Liver (tissue), 9 donors: ENCODE results near the gene TMEM178B. TPM values are rescaled to one million over a fixed set of nuclear protein-coding genes. Genes with fewer than 3 reads are reported as not detected.

Source experiments
- DNase-seq: peaks from one replicate; pipeline ENCODE4 v3.0.0-alpha.2; 2017; ENCODE audit warnings: low spot score
- H3K27ac ChIP-seq, 2 donors: one replicate each; pipeline ENCODE4 v1.7.0; 2013; ENCODE audit warnings: inconsistent platforms in 2 of 2, low read length in 2 of 2, control low read depth in 1 of 2, low read depth in 1 of 2, mild to moderate bottlenecking in 1 of 2
- H3K27me3 ChIP-seq, 4 donors: one replicate each; pipeline versions ENCODE4 v1.6.1 to v1.7.0; 2013; ENCODE audit warnings: low read length in 3 of 4, inconsistent platforms in 1 of 4, mild to moderate bottlenecking in 1 of 4, moderate library complexity in 1 of 4; ENCODE audit not compliant: control insufficient read depth in 4 of 4, insufficient read depth in 4 of 4
- H3K36me3 ChIP-seq, 4 donors: one replicate each; pipeline versions ENCODE4 v1.6.1 to v1.7.0; 2013; ENCODE audit warnings: low read length in 3 of 4, mild to moderate bottlenecking in 3 of 4, low read depth in 1 of 4, moderate library complexity in 1 of 4; ENCODE audit not compliant: control insufficient read depth in 4 of 4, insufficient read depth in 3 of 4
- H3K4me1 ChIP-seq, 4 donors: one replicate each; pipeline versions ENCODE4 v1.6.1 to v1.7.0; 2013; ENCODE audit warnings: low read length in 3 of 4, mild to moderate bottlenecking in 3 of 4, moderate library complexity in 1 of 4; ENCODE audit not compliant: control insufficient read depth in 4 of 4, insufficient read depth in 4 of 4
- H3K4me3 ChIP-seq, 3 donors: one replicate each; pipeline versions ENCODE4 v1.6.1 to v1.7.0; 2013; ENCODE audit warnings: low read length in 3 of 3, control low read depth in 1 of 3, low read depth in 1 of 3, mild to moderate bottlenecking in 1 of 3
- H3K9ac ChIP-seq, 2 donors: one replicate each; pipeline ENCODE4 v1.7.0; 2013; ENCODE audit warnings: low read length in 2 of 2, mild to moderate bottlenecking in 2 of 2, moderate library complexity in 2 of 2, control low read depth in 1 of 2, low read depth in 1 of 2
- H3K9me3 ChIP-seq, 4 donors: one replicate each; pipeline versions ENCODE4 v1.6.1 to v1.7.0; 2013; ENCODE audit warnings: low read length in 3 of 4; ENCODE audit not compliant: control insufficient read depth in 4 of 4
- ATF3 ChIP-seq: IDR thresholded peaks from 2 replicates; pipeline ENCODE4 v1.6.1; 2016; ENCODE audit warnings: antibody characterized with exemption
- CTCF ChIP-seq: fragments of 150-350 bp; IDR thresholded peaks from 2 replicates; pipeline ENCODE4 v1.5.1; 2017; ENCODE audit warnings: improper control_type of control experiment, low read depth, low read length; ENCODE audit not compliant: missing input control
- EGR1 ChIP-seq, 2 donors: IDR thresholded peaks; 2 replicates each; pipeline ENCODE4 v1.6.1; 2016 to 2018; ENCODE audit warnings: antibody characterized with exemption in 2 of 2, low read depth in 2 of 2
- FOXA1 ChIP-seq: IDR thresholded peaks from 2 replicates; pipeline ENCODE4 v1.6.1; 2016; ENCODE audit warnings: antibody characterized with exemption
- GABPA ChIP-seq, 2 donors: IDR thresholded peaks in 1 of 2; conservative IDR thresholded peaks in 1 of 2; 2 replicates each; pipeline ENCODE4 v1.6.1; 2016; ENCODE audit warnings: antibody characterized with exemption in 2 of 2, mild to moderate bottlenecking in 1 of 2, moderate library complexity in 1 of 2
- HNF4A ChIP-seq, 2 donors: conservative IDR thresholded peaks; 2 replicates each; pipeline ENCODE4 v1.6.1; 2016; ENCODE audit warnings: antibody characterized with exemption in 2 of 2, mild to moderate bottlenecking in 2 of 2
- JUND ChIP-seq, 2 donors: IDR thresholded peaks; 2 replicates each; pipeline ENCODE4 v1.6.1; 2016; ENCODE audit warnings: antibody characterized with exemption in 2 of 2
- NR2F2 ChIP-seq: IDR thresholded peaks from 2 replicates; pipeline ENCODE4 v1.6.1; 2016; ENCODE audit warnings: antibody characterized with exemption
- RAD21 ChIP-seq, 2 donors: IDR thresholded peaks; 2 replicates each; pipeline ENCODE4 v1.6.1; 2016; ENCODE audit warnings: antibody characterized with exemption in 2 of 2, mild to moderate bottlenecking in 2 of 2
- REST ChIP-seq: IDR thresholded peaks from 2 replicates; pipeline ENCODE4 v1.6.1; 2016; ENCODE audit warnings: antibody characterized with exemption, mild to moderate bottlenecking
- RXRA ChIP-seq, 2 donors: IDR thresholded peaks; 2 replicates each; pipeline ENCODE4 v1.6.1; 2017 to 2018; ENCODE audit warnings: antibody characterized with exemption in 2 of 2, mild to moderate bottlenecking in 1 of 2
- SP1 ChIP-seq: IDR thresholded peaks from 2 replicates; pipeline ENCODE4 v1.6.1; 2018; ENCODE audit warnings: antibody characterized with exemption, mild to moderate bottlenecking
- TAF1 ChIP-seq: conservative IDR thresholded peaks from 2 replicates; pipeline ENCODE4 v1.6.1; 2016; ENCODE audit warnings: antibody characterized with exemption, mild to moderate bottlenecking
- WGBS: extraction: QIAGEN DNeasy Blood & Tissue Kit; methylation state at CpG from one replicate; pipeline ENCODE4 v1.1.7; 2013; 5-methylcytosine and 5-hydroxymethylcytosine counted together
- polyA plus RNA-seq, 2 donors: library from polyadenylated mRNA; stranded (reverse) in 1 of 2; unstranded in 1 of 2; fragments of 200-250 nt in 1 of 2; fragments of >200 nt in 1 of 2; fragmentation: Nextera tagmentation in 1 of 2; extraction: Ambion mirVana in 1 of 2; gene quantifications; one replicate each; pipeline versions ENCODE4 v1.2.1 to v1.2.3, GENCODE V29; 2013 to 2015
- total RNA-seq, 2 donors: library from RNA; depleted of rRNA; stranded (reverse); fragments of >200 nt; gene quantifications; one replicate each; pipeline ENCODE4 v1.2.3, GENCODE V29; 2014
- donor health status: healthy.
- donor health status: healthy.
- donor health status: healthy.
- donor health status: healthy.
- donor health status: healthy.

The TMEM178B gene
- total and polyA plus RNA-seq, 4 donors: under 0.01 to 0.02 (median under 0.01) TPM; not detected in 1

- WGBS: 81% methylated on average over 5 of the region's 5 CpGs
- H3K9ac ChIP-seq: no peak overlapping the region
- no peak for DNase-seq
Observed at GRCh38 chr7:141262101-141263090, 188.5 kb downstream of the TMEM178B start.

GRCh38 chr7:141263508-141263907 lies 189.6 kb downstream of the TMEM178B start:
- TF ChIP-seq ATF3 (no peak), CTCF (no peak), REST (no peak), TAF1 (no peak), JUND (IDR thresholded peaks at IDR 0.05) (no peak)
- no peak overlapping the region for H3K4me3 ChIP-seq
- WGBS: 86% methylated on average over 2 of the region's 2 CpGs
- no peak overlapping the region for H3K9ac ChIP-seq
- no peak for DNase-seq
- no peaks in the 10 kb centered on the region for H3K36me3 ChIP-seq
- peaks cover 0 to 2% (median 0%) of the 10 kb centered on the region in 4 donors for H3K9me3 ChIP-seq
- no peaks in the 10 kb centered on the region for H3K4me1 ChIP-seq
- peaks cover 0 to 6% (median 0%) of the 10 kb centered on the region in 4 donors for H3K27me3 ChIP-seq
- H3K27ac ChIP-seq: no peak overlapping the region

More at GRCh38 chr7:141262101-141263090, 188.5 kb downstream of the TMEM178B start:
- Histone ChIP-seq H3K4me3 (no peak overlapping the region), H3K4me1 (no peaks in the 10 kb centered on the region), H3K9me3 (peaks cover under 1 to 4% (median 2%) of the 10 kb centered on the region in 4 donors), H3K36me3 (no peaks in the 10 kb centered on the region), H3K27me3 (peaks cover 0 to 6% (median 0%) of the 10 kb centered on the region in 4 donors), H3K27ac (no peak overlapping the region)
- TF ChIP-seq SP1: no peak
- no peak for TF ChIP-seq NR2F2
- no peak for TF ChIP-seq RXRA (IDR thresholded peaks at IDR 0.05)
- no peak for TF ChIP-seq FOXA1
- no peak for TF ChIP-seq GABPA (IDR thresholded peaks at IDR 0.05 in 1 of 2, conservative IDR thresholded peaks at IDR 0.05 in 1 of 2)
- TF ChIP-seq JUND (IDR thresholded peaks at IDR 0.05): no peak
- no peak for TF ChIP-seq EGR1 (IDR thresholded peaks at IDR 0.05; ENCODE audit: low read depth in 2 of 2)
- no peak for TF ChIP-seq RAD21 (IDR thresholded peaks at IDR 0.05)
- TF ChIP-seq HNF4A (conservative IDR thresholded peaks at IDR 0.05): no peak
- no peak for TF ChIP-seq CTCF
